Breast epithelium (tissue), 3 donors: ENCODE measurements around the gene ARID5B.

Experiments
- POLR2A ChIP-seq: fragments of 450-650 bp; IDR thresholded peaks from one replicate; pipeline ENCODE4 v1.6.1; 2016; ENCODE audit warnings: antibody characterized with exemption, mild to moderate bottlenecking, moderate library complexity
- POLR2AphosphoS5 ChIP-seq, 3 donors: sonication (generic); formaldehyde crosslinking; IDR thresholded peaks; one replicate each; pipeline ENCODE4 v1.6.1; 2017; ENCODE audit warnings: antibody characterized with exemption in 3 of 3
- TF ChIP-seq, protein P1 (sequence below), 3 donors: fragments of 450-650 bp; IDR thresholded peaks; one replicate each; pipeline ENCODE4 v1.5.1; 2016 to 2017; ENCODE audit warnings: antibody characterized with exemption in 3 of 3, mild to moderate bottlenecking in 3 of 3, moderate library complexity in 3 of 3

GRCh38 chr10:62050346-62050892 is 148.9 kb downstream of the ARID5B start:
- TF ChIP-seq, protein P1, sequence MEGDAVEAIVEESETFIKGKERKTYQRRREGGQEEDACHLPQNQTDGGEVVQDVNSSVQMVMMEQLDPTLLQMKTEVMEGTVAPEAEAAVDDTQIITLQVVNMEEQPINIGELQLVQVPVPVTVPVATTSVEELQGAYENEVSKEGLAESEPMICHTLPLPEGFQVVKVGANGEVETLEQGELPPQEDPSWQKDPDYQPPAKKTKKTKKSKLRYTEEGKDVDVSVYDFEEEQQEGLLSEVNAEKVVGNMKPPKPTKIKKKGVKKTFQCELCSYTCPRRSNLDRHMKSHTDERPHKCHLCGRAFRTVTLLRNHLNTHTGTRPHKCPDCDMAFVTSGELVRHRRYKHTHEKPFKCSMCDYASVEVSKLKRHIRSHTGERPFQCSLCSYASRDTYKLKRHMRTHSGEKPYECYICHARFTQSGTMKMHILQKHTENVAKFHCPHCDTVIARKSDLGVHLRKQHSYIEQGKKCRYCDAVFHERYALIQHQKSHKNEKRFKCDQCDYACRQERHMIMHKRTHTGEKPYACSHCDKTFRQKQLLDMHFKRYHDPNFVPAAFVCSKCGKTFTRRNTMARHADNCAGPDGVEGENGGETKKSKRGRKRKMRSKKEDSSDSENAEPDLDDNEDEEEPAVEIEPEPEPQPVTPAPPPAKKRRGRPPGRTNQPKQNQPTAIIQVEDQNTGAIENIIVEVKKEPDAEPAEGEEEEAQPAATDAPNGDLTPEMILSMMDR (IDR thresholded peaks at IDR 0.05): no peak
- TF ChIP-seq POLR2A (no peak), POLR2AphosphoS5 (IDR thresholded peaks at IDR 0.05) (no peak)
